Astrocyte of the spinal cord (primary cell): ENCODE measurements around the gene HSD3B1.

ENCODE experiments used
- DNase-seq: peaks from one replicate; pipeline ENCODE4 v3.0.0; 2011; ENCODE audit warnings: low read depth, low spot score
- H3K4me3 ChIP-seq: 2 replicates; pipeline ENCODE4 v1.5.1; 2011; ENCODE audit warnings: low read depth, mild to moderate bottlenecking, low read length, moderate library complexity
- CTCF ChIP-seq: IDR thresholded peaks from 2 replicates; pipeline ENCODE4 v1.5.1; 2012; ENCODE audit warnings: low read depth, mild to moderate bottlenecking, low read length, inconsistent platforms
- in situ Hi-C: cut with HindIII; loops from 2 replicates; pipeline ENCODE4 v1.10.0; 2017; ENCODE audit warnings: low sequenced_read_pairs

Gene HSD3B1

GRCh38 chr1:119488216-119488615, 18.8 kb upstream of the HSD3B1 start:
- no peak for TF ChIP-seq CTCF
- H3K4me3 ChIP-seq = no peak overlapping the region
- in situ Hi-C loops = no loop called here
- no peak for DNase-seq

GRCh38 chr1:119489201-119489600, 17.8 kb upstream of the HSD3B1 start:
- TF ChIP-seq CTCF = no peak

GRCh38 chr1:119490925-119491324, 16.1 kb upstream of the HSD3B1 start:
- no peak for DNase-seq
- in situ Hi-C loops = no loop called here
- no peak for TF ChIP-seq CTCF
- no peak overlapping the region for H3K4me3 ChIP-seq

More at GRCh38 chr1:119489201-119489600, 17.8 kb upstream of the HSD3B1 start:
- in situ Hi-C loops = no loop called here
- H3K4me3 ChIP-seq = no peak overlapping the region
- no peak for DNase-seq

GRCh38 chr1:119492763-119493162, 14.2 kb upstream of the HSD3B1 start:
- in situ Hi-C loops = no loop called here
- no peak for DNase-seq
- no peak overlapping the region for H3K4me3 ChIP-seq
- no peak for TF ChIP-seq CTCF

- no peak for TF ChIP-seq CTCF
- in situ Hi-C loops = no loop called here
Measured at GRCh38 chr1:119504831-119505230, 2.2 kb upstream of the HSD3B1 start.

GRCh38 chr1:119510046-119510445, 3.0 kb downstream of the HSD3B1 start:
- no peak for TF ChIP-seq CTCF
- no peak for DNase-seq
- in situ Hi-C loops = no loop called here
- H3K4me3 ChIP-seq = no peak overlapping the region

More at GRCh38 chr1:119504831-119505230, 2.2 kb upstream of the HSD3B1 start:
- no peak overlapping the region for H3K4me3 ChIP-seq
- no peak for DNase-seq

- H3K4me3 ChIP-seq = no peak overlapping the region
- no peak for TF ChIP-seq CTCF
- DNase-seq = no peak
- in situ Hi-C loops = no loop called here
Measured at GRCh38 chr1:119515221-119515620, 8.2 kb downstream of the HSD3B1 start.
